Astrocyte (in vitro differentiated cells and primary cell): ENCODE data around the gene PTPRF.
"Not testable (repeated sequence)": the region's sequence is repeated elsewhere in the genome, so short reads cannot be mapped to it uniquely, and the experiment has no call there.

ENCODE experiments used
- CTCF ChIP-seq: IDR thresholded peaks from 2 replicates; pipeline ENCODE4 v1.5.1; 2011; ENCODE audit warnings: low read depth, mild to moderate bottlenecking, inconsistent platforms, low read length, moderate library complexity; ENCODE audit not compliant: insufficient read depth
- EZH2 ChIP-seq: IDR thresholded peaks from 2 replicates; pipeline ENCODE4 v1.6.1; 2012; ENCODE audit warnings: mild to moderate bottlenecking, low read length, inconsistent platforms; ENCODE audit not compliant: insufficient read depth

- not testable (repeated sequence) for TF ChIP-seq CTCF, EZH2
These were observed 107.7 kb downstream of the PTPRF start for GRCh38 chr1:43638381-43638780.
